Measurements from ENCODE around the gene NECTIN1.

NECTIN1 gene

GRCh38 chr11:119765628-119766027, 36.6 kb upstream of the NECTIN1 start:
- H3K4me3 ChIP-seq (ENCODE audit: low read depth, low read length): no peak overlapping the region
- TF ChIP-seq MAX (IDR thresholded peaks at IDR 0.05; ENCODE audit: low read depth, low read length): no peak
- TF ChIP-seq MYC (IDR thresholded peaks at IDR 0.05; ENCODE audit: low read depth, low read length): no peak
- no peak for TF ChIP-seq POLR2A (IDR thresholded peaks at IDR 0.05; ENCODE audit: extremely low read depth, insufficient read length)
- no peak for TF ChIP-seq CTCF (IDR thresholded peaks at IDR 0.05; ENCODE audit: low read depth, low read length)
- DNase-seq (ENCODE audit: low read depth): no peak

- no peak for TF ChIP-seq MYC (IDR thresholded peaks at IDR 0.05; ENCODE audit: low read depth, low read length)
- no peak for TF ChIP-seq CTCF (IDR thresholded peaks at IDR 0.05; ENCODE audit: low read depth, low read length)
- TF ChIP-seq POLR2A (IDR thresholded peaks at IDR 0.05; ENCODE audit: extremely low read depth, insufficient read length): no peak
- TF ChIP-seq MAX (IDR thresholded peaks at IDR 0.05; ENCODE audit: low read depth, low read length): no peak
- no peak for DNase-seq (ENCODE audit: low read depth)
- H3K4me3 ChIP-seq (ENCODE audit: low read depth, low read length): no peak overlapping the region
These were observed 35.3 kb upstream of the NECTIN1 start for GRCh38 chr11:119764108-119764868.

GRCh38 chr11:119763071-119763728, 34.2 kb upstream of the NECTIN1 start:
- no peak overlapping the region for H3K4me3 ChIP-seq (ENCODE audit: low read depth, low read length)
- TF ChIP-seq MYC (IDR thresholded peaks at IDR 0.05; ENCODE audit: low read depth, low read length) (no peak), MAX (IDR thresholded peaks at IDR 0.05; ENCODE audit: low read depth, low read length) (no peak), POLR2A (IDR thresholded peaks at IDR 0.05; ENCODE audit: extremely low read depth, insufficient read length) (no peak), CTCF (IDR thresholded peaks at IDR 0.05; ENCODE audit: low read depth, low read length) (no peak)
- no peak for DNase-seq (ENCODE audit: low read depth)

GRCh38 chr11:119759747-119760412, 30.9 kb upstream of the NECTIN1 start:
- TF ChIP-seq CTCF (IDR thresholded peaks at IDR 0.05; ENCODE audit: low read depth, low read length) (no peak), MAX (IDR thresholded peaks at IDR 0.05; ENCODE audit: low read depth, low read length) (no peak), POLR2A (IDR thresholded peaks at IDR 0.05; ENCODE audit: extremely low read depth, insufficient read length) (no peak), MYC (IDR thresholded peaks at IDR 0.05; ENCODE audit: low read depth, low read length) (no peak)
- no peak overlapping the region for H3K4me3 ChIP-seq (ENCODE audit: low read depth, low read length)
- no peak for DNase-seq (ENCODE audit: low read depth)

GRCh38 chr11:119759324-119759723, 30.3 kb upstream of the NECTIN1 start:
- peak; percentile 81 for DNase-seq (ENCODE audit: low read depth)
- no peak overlapping the region for H3K4me3 ChIP-seq (ENCODE audit: low read depth, low read length)
- no peak for TF ChIP-seq POLR2A (IDR thresholded peaks at IDR 0.05; ENCODE audit: extremely low read depth, insufficient read length)

- TF ChIP-seq CTCF (IDR thresholded peaks at IDR 0.05; ENCODE audit: low read depth, low read length) (no peak), MYC (IDR thresholded peaks at IDR 0.05; ENCODE audit: low read depth, low read length) (no peak), POLR2A (IDR thresholded peaks at IDR 0.05; ENCODE audit: extremely low read depth, insufficient read length) (no peak), MAX (IDR thresholded peaks at IDR 0.05; ENCODE audit: low read depth, low read length) (no peak)
- DNase-seq (ENCODE audit: low read depth): no peak
- no peak overlapping the region for H3K4me3 ChIP-seq (ENCODE audit: low read depth, low read length)
These were observed 29.3 kb upstream of the NECTIN1 start for GRCh38 chr11:119758291-119758690.
